Upper lobe of left lung (tissue), 6 donors: ENCODE results near the gene BCL2. TPM values are rescaled to one million over a fixed set of nuclear protein-coding genes. Genes with fewer than 3 reads are reported as not detected.

Experiments used
- ATAC-seq, 2 donors: fragments of 200-7000 bp; cut with Tn5 transposase; one replicate each; pipeline ENCODE4 v1.9.1; 2022; ENCODE audit warnings: mild to moderate bottlenecking in 2 of 2, moderate library complexity in 2 of 2; ENCODE audit not compliant: low FRiP score in 2 of 2
- DNase-seq, 2 donors: peaks; one replicate each; pipeline ENCODE4 v3.0.0-alpha.2; 2019 to 2020
- H3K27ac ChIP-seq, 4 donors: fragments of 200-600 bp; sonication (generic); one replicate each; pipeline ENCODE4 v1.5.1; 2016 to 2019
- H3K27me3 ChIP-seq, 4 donors: fragments of 200-600 bp; sonication (generic); one replicate each; pipeline ENCODE4 v1.5.1; 2017 to 2019
- H3K36me3 ChIP-seq, 4 donors: fragments of 200-600 bp; sonication (generic); one replicate each; pipeline ENCODE4 v1.5.1; 2016 to 2019
- H3K4me1 ChIP-seq, 4 donors: fragments of 200-600 bp; sonication (generic); one replicate each; pipeline ENCODE4 v1.5.1; 2018 to 2019
- H3K4me3 ChIP-seq, 4 donors: fragments of 200-600 bp; sonication (generic); one replicate each; pipeline ENCODE4 v1.5.1; 2017 to 2019; ENCODE audit warnings: mild to moderate bottlenecking in 2 of 4, moderate library complexity in 1 of 4
- H3K9me3 ChIP-seq, 4 donors: fragments of 200-600 bp; sonication (generic); one replicate each; pipeline ENCODE4 v1.5.1; 2018 to 2019
- CTCF ChIP-seq, 6 experiments: fragments of 450-650 bp in 4 of 6; fragments of 200-600 bp in 2 of 6; sonication (generic) in 2 of 6; IDR thresholded peaks; one replicate each; pipeline ENCODE4 v1.5.1; 2016 to 2019; ENCODE audit warnings: antibody characterized with exemption in 6 of 6
- EP300 ChIP-seq, 4 donors: sonication (generic); formaldehyde crosslinking; IDR thresholded peaks; one replicate each; pipeline ENCODE4 v1.5.1; 2017; ENCODE audit warnings: antibody characterized with exemption in 4 of 4, control low read depth in 2 of 4
- POLR2A ChIP-seq, 4 donors: fragments of 450-650 bp; IDR thresholded peaks; one replicate each; pipeline ENCODE4 v1.5.1; 2016 to 2017; ENCODE audit warnings: antibody characterized with exemption in 4 of 4, mild to moderate bottlenecking in 2 of 4
- POLR2AphosphoS5 ChIP-seq, 2 donors: sonication (generic); formaldehyde crosslinking; IDR thresholded peaks; one replicate each; pipeline ENCODE4 v1.5.1; 2017; ENCODE audit warnings: antibody characterized with exemption in 2 of 2
- WGBS, 2 donors: methylation state at CpG; one replicate each; pipeline ENCODE4 v1.1.5; 2017 to 2018; 5-methylcytosine and 5-hydroxymethylcytosine counted together
- total RNA-seq, 6 donors: library from RNA; depleted of rRNA in 4 of 6; stranded (reverse); fragments of >200 nt in 4 of 6; gene quantifications; one replicate each; pipeline versions ENCODE4 v1.1.0 to v1.2.1, GENCODE V29; 2016 to 2021
- donor health status: DM: no; HTN: no; CAD: no; lungs with moderate emphysema.
- donor health status: DM: no; HTN: yes; CAD: no; lungs with severe emphysema.

Gene BCL2
- total RNA-seq, 6 donors from 2014 or later, result 5.9 to 19.9 (median 11.4) TPM

GRCh38 chr18:63132819-63133200 is 186.8 kb downstream of the BCL2 start:
- no peaks in the 10 kb centered on the region for H3K36me3 ChIP-seq
- no peak for DNase-seq
- no peaks in the 10 kb centered on the region for H3K9me3 ChIP-seq
- no peaks in the 10 kb centered on the region for H3K27me3 ChIP-seq
- no peak overlapping the region for H3K4me3 ChIP-seq
- TF ChIP-seq CTCF (IDR thresholded peaks at IDR 0.05), result no peak
- no peak for TF ChIP-seq EP300 (IDR thresholded peaks at IDR 0.05)
- TF ChIP-seq POLR2A (IDR thresholded peaks at IDR 0.05), result no peak
- no peak for TF ChIP-seq POLR2AphosphoS5 (IDR thresholded peaks at IDR 0.05)
- 52 to 66% methylated on average over 8 of the region's 8 CpGs for WGBS, 2 donors
- peaks cover 0 to 16% (median 2%) of the 10 kb centered on the region in 4 donors for H3K4me1 ChIP-seq
- no peak for ATAC-seq
- no peak overlapping the region for H3K27ac ChIP-seq

DNA sequence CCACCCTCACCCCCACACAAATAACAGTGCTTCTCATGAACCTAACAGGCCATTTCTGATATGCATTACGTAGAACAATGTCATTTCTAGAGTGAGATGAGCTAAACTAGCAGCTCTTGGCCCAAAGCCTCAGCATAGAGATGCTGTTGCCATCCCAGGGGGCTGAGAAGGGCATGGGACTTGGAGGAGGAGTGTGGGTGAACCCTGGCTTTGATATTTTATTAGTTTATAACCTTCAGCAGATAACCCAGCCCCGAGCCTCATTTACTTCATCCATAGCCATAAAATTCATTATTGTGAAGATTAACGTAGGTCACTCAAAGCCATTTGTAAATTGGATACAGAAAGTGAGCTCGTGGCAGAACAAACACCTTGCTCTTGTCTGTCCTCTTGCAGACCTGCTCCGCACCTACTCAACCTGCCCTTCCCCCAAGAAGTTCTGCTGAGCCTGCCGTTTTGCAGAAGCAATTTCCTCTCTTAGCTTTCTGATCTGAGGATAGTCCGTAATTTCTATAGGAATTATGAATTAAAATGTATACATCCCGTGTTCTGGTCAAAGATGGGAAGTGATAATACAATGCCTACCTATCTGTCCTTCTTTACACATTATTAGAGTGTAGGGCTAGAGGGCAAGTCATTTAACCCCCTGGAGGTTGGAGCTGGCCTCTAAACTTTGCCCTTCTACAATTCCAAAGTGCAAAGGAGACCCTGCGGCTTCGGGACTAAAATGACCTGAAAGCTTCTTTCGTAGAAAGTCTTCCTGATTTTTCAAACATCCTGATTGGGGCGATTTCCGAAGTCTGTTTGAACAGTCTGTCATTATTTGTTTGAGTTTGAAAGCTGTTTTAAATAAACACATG is 187.4 kb downstream of the BCL2 start:
- H3K9me3 ChIP-seq, result no peaks in the 10 kb centered on the region
- TF ChIP-seq POLR2A (IDR thresholded peaks at IDR 0.05) (no peak), CTCF (IDR thresholded peaks at IDR 0.05) (no peak), EP300 (IDR thresholded peaks at IDR 0.05) (no peak), POLR2AphosphoS5 (IDR thresholded peaks at IDR 0.05) (no peak)
- no peaks in the 10 kb centered on the region for H3K27me3 ChIP-seq
- 63 to 68% methylated on average over 12 to 13 of the region's 13 CpGs for WGBS, 2 donors
- no peak for DNase-seq
- H3K27ac ChIP-seq, result no peak overlapping the region
- no peaks in the 10 kb centered on the region for H3K36me3 ChIP-seq
- ATAC-seq, result no peak
- H3K4me3 ChIP-seq, result no peak overlapping the region
- peaks cover 0 to 13% (median 2%) of the 10 kb centered on the region in 4 donors for H3K4me1 ChIP-seq

DNA sequence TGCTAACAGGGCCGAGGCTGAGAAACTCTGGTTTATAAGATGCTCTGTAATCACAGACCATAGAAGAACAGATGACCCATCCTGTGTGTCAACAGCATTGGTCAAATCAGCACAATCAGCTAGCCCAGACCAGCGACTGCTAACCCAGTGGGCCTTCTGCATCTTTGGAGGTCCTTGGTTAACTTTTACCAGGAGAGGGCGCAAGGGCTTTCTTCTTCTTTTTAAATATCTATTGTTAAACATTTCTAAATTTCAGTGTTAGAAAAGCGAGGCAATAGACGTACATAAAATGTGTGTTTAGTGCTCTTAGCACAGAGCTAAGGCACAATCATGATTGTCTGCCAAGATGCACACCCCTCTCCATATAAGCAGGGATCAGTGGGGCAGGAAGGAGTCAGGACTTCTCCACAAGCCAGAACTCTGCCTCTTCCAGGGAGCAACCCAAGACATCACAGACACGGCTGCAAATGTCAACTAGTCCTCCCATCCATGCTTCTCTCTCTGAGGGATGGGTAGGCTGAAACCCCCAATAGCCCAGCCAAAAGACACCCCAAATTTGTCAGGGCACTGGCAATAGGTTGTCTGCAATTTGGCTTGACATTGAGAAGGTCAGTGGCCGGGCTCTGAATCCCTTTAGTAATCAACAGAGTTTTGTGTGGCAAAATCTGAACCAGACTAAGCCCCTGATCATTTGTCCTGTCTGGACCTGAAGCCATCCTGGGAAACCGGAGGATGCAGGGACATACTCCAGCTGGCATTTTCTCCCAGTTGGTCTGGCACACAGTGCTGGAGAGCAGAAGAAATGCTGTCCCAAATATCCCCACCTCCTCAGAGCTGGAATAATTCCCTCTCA is 188.2 kb downstream of the BCL2 start:
- Histone ChIP-seq H3K27me3 (no peaks in the 10 kb centered on the region), H3K4me3 (no peak overlapping the region), H3K36me3 (no peaks in the 10 kb centered on the region), H3K9me3 (no peaks in the 10 kb centered on the region), H3K4me1 (peaks cover 0 to 13% (median 2%) of the 10 kb centered on the region in 4 donors), H3K27ac (no peak overlapping the region)
- DNase-seq (peak in 1 of 2 donors; percentile 45), ATAC-seq (peak in 1 of 2 donors; percentile 80)
- 50 to 53% methylated on average over 7 to 8 of the region's 8 CpGs for WGBS, 2 donors
- TF ChIP-seq POLR2AphosphoS5 (IDR thresholded peaks at IDR 0.05) (no peak), EP300 (IDR thresholded peaks at IDR 0.05) (no peak), POLR2A (IDR thresholded peaks at IDR 0.05) (no peak), CTCF (IDR thresholded peaks at IDR 0.05) (peak in 5 of 6 experiments; percentile 47 to 62 (median 49))

GRCh38 chr18:63130176-63130575 is 189.4 kb downstream of the BCL2 start:
- Histone ChIP-seq H3K27me3 (no peaks in the 10 kb centered on the region), H3K36me3 (no peaks in the 10 kb centered on the region), H3K4me3 (no peak overlapping the region), H3K9me3 (no peaks in the 10 kb centered on the region), H3K4me1 (peaks cover 0 to 13% (median 2%) of the 10 kb centered on the region in 4 donors), H3K27ac (no peak overlapping the region)
- WGBS, 2 donors, result 76 to 81% methylated on average over 2 of the region's 2 CpGs
- no peak for ATAC-seq
- TF ChIP-seq POLR2A (IDR thresholded peaks at IDR 0.05) (no peak), POLR2AphosphoS5 (IDR thresholded peaks at IDR 0.05) (no peak), EP300 (IDR thresholded peaks at IDR 0.05) (no peak), CTCF (IDR thresholded peaks at IDR 0.05) (no peak)
- DNase-seq, result no peak
